Urinary bladder (tissue), 4 donors: Measurements from ENCODE around the gene LYSMD1. TPM values are rescaled to one million over a fixed set of nuclear protein-coding genes. Genes with fewer than 3 reads are reported as not detected.

Experiments used
- DNase-seq: peaks from one replicate; pipeline ENCODE4 v3.0.0-alpha.2; 2015; ENCODE audit errors: extremely low spot score
- H3K27ac ChIP-seq: one replicate; pipeline ENCODE4 v1.5.1; 2013; ENCODE audit warnings: low read depth, mild to moderate bottlenecking, moderate library complexity
- H3K36me3 ChIP-seq: one replicate; pipeline ENCODE4 v1.6.1; 2013; ENCODE audit warnings: mild to moderate bottlenecking, moderate library complexity; ENCODE audit not compliant: insufficient read depth
- H3K4me1 ChIP-seq: one replicate; pipeline ENCODE4 v1.6.1; 2013; ENCODE audit warnings: mild to moderate bottlenecking, moderate library complexity; ENCODE audit not compliant: insufficient read depth
- H3K4me3 ChIP-seq: one replicate; pipeline ENCODE4 v1.5.1; 2013; ENCODE audit warnings: low read depth, low read length
- WGBS: extraction: QIAGEN DNeasy Blood & Tissue Kit; methylation state at CpG from one replicate; pipeline ENCODE4 v1.1.7; 2013; 5-methylcytosine and 5-hydroxymethylcytosine counted together
- polyA plus RNA-seq: library from polyadenylated mRNA; stranded (reverse); fragments of 200-250 nt; gene quantifications from one replicate; pipeline ENCODE4 v1.2.3, GENCODE V29; 2013
- total RNA-seq: library from RNA; depleted of rRNA; stranded (reverse); fragments of >200 nt; gene quantifications from one replicate; pipeline ENCODE4 v1.2.3, GENCODE V29; 2014
- donor health status: healthy with polysubstance abuse.
- donor health status: healthy.

LYSMD1 gene
- total and polyA plus RNA-seq, 2 donors, result 6.8 to 14.0 TPM

DNA sequence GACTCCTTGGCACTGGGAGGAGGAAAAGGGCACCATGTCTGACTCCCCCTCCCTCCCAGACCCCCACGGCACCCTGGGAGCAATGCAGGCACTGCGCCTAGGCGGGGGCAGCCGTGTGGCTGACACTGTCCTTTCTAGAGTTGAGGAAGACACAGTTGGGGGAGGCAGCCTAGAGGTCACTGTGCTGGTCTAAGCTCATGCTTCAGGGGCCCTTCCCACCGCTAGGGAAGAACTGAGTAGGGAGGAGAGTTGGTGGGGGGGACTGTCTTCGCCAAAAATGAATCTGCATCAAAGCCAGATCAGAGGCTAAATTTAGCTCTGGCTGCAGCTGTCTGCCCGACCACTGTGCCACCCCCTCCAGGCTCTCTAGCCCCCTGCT, 22.7 kb downstream of the LYSMD1 start:
- no peaks in the 10 kb centered on the region for H3K4me1 ChIP-seq
- H3K36me3 ChIP-seq, result peaks cover 3% of the 10 kb centered on the region
- no peak for DNase-seq
- H3K4me3 ChIP-seq, result no peak overlapping the region
- WGBS, result 56% methylated on average over 7 of the region's 7 CpGs
- no peak overlapping the region for H3K27ac ChIP-seq

- DNase-seq, result no peak
- H3K27ac ChIP-seq, result no peak overlapping the region
- H3K4me3 ChIP-seq, result no peak overlapping the region
- H3K4me1 ChIP-seq, result no peaks in the 10 kb centered on the region
- peaks cover 3% of the 10 kb centered on the region for H3K36me3 ChIP-seq
- WGBS, result 84% methylated on average over 5 of the region's 5 CpGs
Measured at GRCh38 chr1:151142411-151143056, 23.2 kb downstream of the LYSMD1 start.

DNA sequence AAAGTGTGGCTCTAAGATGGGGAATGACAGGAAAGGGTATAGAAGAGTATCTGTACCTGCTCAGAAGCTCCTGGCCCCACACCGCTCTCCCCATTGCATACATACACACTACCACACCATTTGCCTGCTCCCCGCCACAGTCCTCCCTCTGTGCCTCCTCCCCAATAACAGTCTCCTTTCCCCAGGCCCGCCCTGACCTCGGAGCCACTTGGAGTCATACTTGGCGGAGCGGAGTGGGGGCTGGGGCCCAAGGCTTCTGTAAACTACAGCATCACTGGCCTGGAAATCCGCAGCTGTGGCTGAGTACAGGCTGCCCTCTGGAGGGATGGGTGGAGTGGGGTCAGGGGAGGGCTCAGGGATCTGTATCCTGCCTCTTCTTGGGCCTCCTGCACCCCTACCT, 27.9 kb downstream of the LYSMD1 start:
- no peak for DNase-seq
- Histone ChIP-seq H3K36me3 (peaks cover 3% of the 10 kb centered on the region), H3K4me1 (no peaks in the 10 kb centered on the region), H3K4me3 (no peak overlapping the region), H3K27ac (no peak overlapping the region)
- 93% methylated on average over 7 of the region's 7 CpGs for WGBS

GRCh38 chr1:151135433-151136385, 30.0 kb downstream of the LYSMD1 start:
- no peaks in the 10 kb centered on the region for H3K36me3 ChIP-seq
- DNase-seq, result no peak
- H3K4me3 ChIP-seq, result no peak overlapping the region
- no peak overlapping the region for H3K27ac ChIP-seq
- 90% methylated on average over 12 of the region's 12 CpGs for WGBS
- H3K4me1 ChIP-seq, result no peaks in the 10 kb centered on the region

DNA sequence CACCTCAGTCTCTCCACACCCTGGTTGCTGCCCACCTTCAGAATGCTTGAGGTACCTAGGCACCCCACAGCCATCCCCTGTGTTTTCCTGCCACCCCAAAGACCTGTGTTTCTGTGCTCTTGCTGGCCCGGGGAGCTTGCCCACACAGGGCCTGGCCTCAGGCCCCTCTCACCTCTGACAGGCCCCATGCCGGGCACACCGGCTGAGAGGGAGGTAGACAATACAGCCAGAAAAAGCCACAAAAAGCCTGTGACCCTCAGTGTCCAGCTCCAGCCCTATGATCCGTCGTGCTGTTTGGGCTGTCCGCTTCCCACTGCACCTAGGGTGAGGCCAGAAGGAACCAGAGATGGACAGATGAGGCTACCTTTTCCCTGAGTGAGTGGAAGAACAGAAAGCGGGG, 30.7 kb downstream of the LYSMD1 start:
- 94% methylated on average over 7 of the region's 7 CpGs for WGBS
- Histone ChIP-seq H3K36me3 (no peaks in the 10 kb centered on the region), H3K4me3 (no peak overlapping the region), H3K4me1 (no peaks in the 10 kb centered on the region), H3K27ac (no peak overlapping the region)
- no peak for DNase-seq

- no peak for DNase-seq
- no peaks in the 10 kb centered on the region for H3K4me1 ChIP-seq
- no peak overlapping the region for H3K27ac ChIP-seq
- no peaks in the 10 kb centered on the region for H3K36me3 ChIP-seq
- H3K4me3 ChIP-seq, result no peak overlapping the region
- 87% methylated on average over 3 of the region's 3 CpGs for WGBS
Measured at GRCh38 chr1:151134396-151134795, 31.3 kb downstream of the LYSMD1 start.

- DNase-seq, result no peak
- no peaks in the 10 kb centered on the region for H3K36me3 ChIP-seq
- H3K4me3 ChIP-seq, result no peak overlapping the region
- no peak overlapping the region for H3K27ac ChIP-seq
- 75% methylated on average over 65 of the region's 65 CpGs for WGBS
- no peaks in the 10 kb centered on the region for H3K4me1 ChIP-seq
Measured at GRCh38 chr1:151133018-151133806, 32.5 kb downstream of the LYSMD1 start.

DNA sequence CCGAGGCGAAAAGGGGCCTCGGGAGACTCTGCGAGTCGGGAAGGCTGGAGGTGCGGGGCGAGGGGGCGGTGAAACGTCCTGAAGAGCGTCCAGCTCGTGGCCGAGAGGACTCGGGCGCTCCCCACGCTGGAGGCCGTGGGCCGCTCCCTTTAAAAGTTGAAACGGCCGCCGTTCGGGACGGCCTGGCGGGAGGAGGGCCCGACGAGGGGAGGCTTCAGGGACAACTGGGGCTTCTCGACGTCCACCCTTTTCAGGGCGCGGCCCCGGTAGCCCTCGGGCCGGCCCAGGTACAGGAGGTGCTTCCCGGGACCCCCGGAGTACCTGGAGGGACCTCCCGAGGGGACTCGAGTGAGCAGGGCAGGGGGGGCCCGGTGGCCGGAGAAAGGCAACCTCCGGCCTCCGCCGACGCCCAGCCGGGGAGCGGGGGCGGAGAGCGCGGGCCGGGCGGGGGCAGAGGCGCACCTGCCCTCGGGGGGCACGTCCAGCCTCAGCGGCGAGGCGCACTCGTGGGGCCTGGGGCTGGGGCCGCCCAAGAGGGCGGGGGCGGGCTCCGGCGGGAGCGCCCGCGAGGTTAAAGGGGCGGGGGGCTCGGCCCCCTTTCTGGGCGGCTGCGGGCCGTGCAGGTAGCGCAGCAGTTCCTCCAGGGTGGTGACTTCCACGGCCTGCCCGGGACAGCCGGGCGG, 33.2 kb downstream of the LYSMD1 start:
- Histone ChIP-seq H3K36me3 (no peaks in the 10 kb centered on the region), H3K27ac (no peak overlapping the region), H3K4me3 (peak overlapping the region; percentile 5), H3K4me1 (no peaks in the 10 kb centered on the region)
- DNase-seq, result no peak
- 65% methylated on average over 74 of the region's 74 CpGs for WGBS

DNA sequence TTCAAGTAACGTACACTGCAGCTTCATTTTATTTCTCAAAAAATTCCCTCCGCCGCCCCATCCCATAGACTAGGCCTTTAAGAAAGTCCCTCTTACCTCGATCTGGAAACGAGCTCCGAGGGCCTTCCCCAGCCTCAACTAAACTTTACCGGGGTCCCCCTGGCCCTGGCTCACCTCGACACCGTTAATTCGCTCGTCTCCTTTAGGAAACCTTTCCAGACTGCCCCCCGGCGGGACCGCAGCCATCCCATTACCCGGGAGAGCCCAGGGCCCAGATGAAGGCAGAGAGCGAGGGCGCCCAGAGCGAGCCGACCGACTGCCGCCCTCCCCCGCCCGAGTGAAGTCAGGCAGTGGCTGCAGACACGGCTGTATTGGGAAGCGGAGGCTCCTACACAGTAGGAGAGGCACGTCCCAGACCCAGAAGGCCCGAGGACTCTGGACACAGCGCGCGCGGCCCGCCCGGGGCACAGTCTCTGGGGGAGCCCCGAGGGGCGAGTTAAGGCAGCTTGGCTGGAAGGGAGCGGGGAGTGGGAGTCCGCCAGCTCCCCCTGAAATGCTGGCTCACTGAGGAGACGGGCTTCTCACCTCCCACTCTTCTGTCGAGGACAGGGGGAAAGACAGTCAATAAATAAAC, 33.9 kb downstream of the LYSMD1 start:
- Histone ChIP-seq H3K27ac (no peak overlapping the region), H3K4me1 (no peaks in the 10 kb centered on the region), H3K36me3 (no peaks in the 10 kb centered on the region), H3K4me3 (peak overlapping the region; percentile 30)
- DNase-seq, result no peak
- WGBS, result 24% methylated on average over 39 of the region's 39 CpGs

- H3K27ac ChIP-seq, result no peak overlapping the region
- peak overlapping the region; percentile 30 for H3K4me3 ChIP-seq
- no peaks in the 10 kb centered on the region for H3K36me3 ChIP-seq
- peak; percentile 81 for DNase-seq
- no peaks in the 10 kb centered on the region for H3K4me1 ChIP-seq
- 5% methylated on average over 45 of the region's 45 CpGs for WGBS
Measured at GRCh38 chr1:151130987-151131586, 34.6 kb downstream of the LYSMD1 start.

- DNase-seq, result no peak
Measured at GRCh38 chr1:151128800-151129199, 36.9 kb downstream of the LYSMD1 start.

GRCh38 chr1:151124763-151125403, 40.8 kb downstream of the LYSMD1 start:
- Histone ChIP-seq H3K4me1 (no peaks in the 10 kb centered on the region), H3K4me3 (no peak overlapping the region), H3K27ac (no peak overlapping the region), H3K36me3 (no peaks in the 10 kb centered on the region)
- 82% methylated on average over 5 of the region's 5 CpGs for WGBS
- DNase-seq, result no peak

More at GRCh38 chr1:151128800-151129199, 36.9 kb downstream of the LYSMD1 start:
- Histone ChIP-seq H3K27ac (no peak overlapping the region), H3K4me3 (no peak overlapping the region), H3K4me1 (no peaks in the 10 kb centered on the region), H3K36me3 (no peaks in the 10 kb centered on the region)
- 73% methylated on average over 6 of the region's 6 CpGs for WGBS
